ENCODE data around the gene MARVELD1.
"Not testable (repeated sequence)": the region's sequence is repeated elsewhere in the genome, so short reads cannot be mapped to it uniquely, and the experiment has no call there.

The MARVELD1 gene

DNA sequence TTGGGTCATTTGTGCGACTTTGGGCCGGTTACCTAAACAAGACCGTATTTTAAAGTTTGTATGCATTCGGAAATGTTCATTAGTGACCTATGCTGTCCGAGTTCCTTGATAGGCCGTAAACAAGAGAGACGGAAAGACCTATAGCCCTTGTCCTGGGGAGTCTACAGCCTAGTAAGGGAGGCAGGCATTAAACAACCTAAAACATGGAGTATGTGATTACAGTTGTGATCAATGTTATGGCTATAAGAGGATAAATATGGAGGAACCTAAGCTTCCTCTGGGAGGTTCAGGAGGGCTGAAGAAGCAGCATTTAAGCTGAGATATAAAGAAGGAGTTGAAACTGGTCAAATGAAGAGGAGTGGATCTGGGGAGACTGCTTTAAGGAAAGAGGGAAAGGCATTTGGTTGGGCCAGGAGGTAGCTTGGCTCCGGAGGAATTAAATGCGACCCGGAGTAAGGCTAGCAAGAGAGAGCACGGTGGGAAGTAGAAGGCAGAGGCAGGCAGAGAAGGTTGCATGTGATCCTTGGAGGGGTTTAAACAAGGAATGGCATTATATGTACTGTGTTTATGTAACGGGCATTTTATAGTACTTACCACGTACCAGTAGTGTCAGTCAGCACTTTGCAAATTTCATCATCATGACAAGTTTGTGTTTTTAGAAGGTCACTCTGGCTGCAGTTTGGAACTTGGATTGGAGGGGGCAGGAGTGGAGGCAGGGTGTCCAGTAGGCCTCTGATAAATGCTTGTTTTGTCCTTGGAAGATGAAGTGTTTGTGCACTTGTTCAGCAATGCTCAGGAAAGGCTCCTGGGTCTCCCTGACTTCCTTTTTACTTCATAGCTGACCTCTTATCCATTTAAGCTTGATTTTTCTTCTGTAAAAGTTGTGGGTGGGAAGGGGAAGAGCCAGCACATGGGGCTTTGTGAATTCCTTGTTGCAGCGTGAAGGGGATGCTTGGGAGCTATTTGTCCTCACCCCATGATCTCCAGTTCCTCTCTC, 25.4 kb upstream of the MARVELD1 start:
- no peaks in the 10 kb centered on the region for H3K79me2 ChIP-seq (ENCODE audit: low read length)
- peak overlapping the region; percentile 80 for H3K4me3 ChIP-seq (ENCODE audit: low read length)
- H3K27me3 ChIP-seq (ENCODE audit: low read depth, low read length), result no peaks in the 10 kb centered on the region
- H3K9me3 ChIP-seq (ENCODE audit: insufficient read depth, low read length), result no peaks in the 10 kb centered on the region
- H3K4me2 ChIP-seq (ENCODE audit: low read length), result peak overlapping the region; percentile 95
- H3K9ac ChIP-seq (ENCODE audit: low read length), result peak overlapping the region; percentile 74
- no peaks in the 10 kb centered on the region for H4K20me1 ChIP-seq (ENCODE audit: insufficient read depth, low read length)
- H3K4me1 ChIP-seq (ENCODE audit: low read length), result peaks cover 9% of the 10 kb centered on the region
- no peaks in the 10 kb centered on the region for H3K36me3 ChIP-seq (replicated peaks; ENCODE audit: low read depth, low read length)
- TF ChIP-seq EZH2phosphoT487 (IDR thresholded peaks at IDR 0.05; ENCODE audit: low read depth) (no peak), CTCF (IDR thresholded peaks at IDR 0.05; ENCODE audit: low read depth, low read length) (no peak)
- no peak overlapping the region for H3K27ac ChIP-seq (ENCODE audit: low read length)
- peak overlapping the region; percentile 96 for H2AFZ ChIP-seq (ENCODE audit: low read depth, low read length)

- Histone ChIP-seq H3K27me3 (ENCODE audit: low read depth, low read length) (no peaks in the 10 kb centered on the region), H3K9me3 (ENCODE audit: insufficient read depth, low read length) (no peaks in the 10 kb centered on the region), H4K20me1 (ENCODE audit: insufficient read depth, low read length) (no peaks in the 10 kb centered on the region), H3K4me1 (ENCODE audit: low read length) (peaks cover 9% of the 10 kb centered on the region), H3K27ac (ENCODE audit: low read length) (no peak overlapping the region), H3K4me2 (ENCODE audit: low read length) (no peak overlapping the region), H3K9ac (ENCODE audit: low read length) (no peak overlapping the region), H3K4me3 (ENCODE audit: low read length) (no peak overlapping the region), H3K36me3 (replicated peaks; ENCODE audit: low read depth, low read length) (no peaks in the 10 kb centered on the region), H2AFZ (ENCODE audit: low read depth, low read length) (no peak overlapping the region), H3K79me2 (ENCODE audit: low read length) (no peaks in the 10 kb centered on the region)
- TF ChIP-seq CTCF (IDR thresholded peaks at IDR 0.05; ENCODE audit: low read depth, low read length), result no peak
- no peak for TF ChIP-seq EZH2phosphoT487 (IDR thresholded peaks at IDR 0.05; ENCODE audit: low read depth)
These were observed 23.9 kb upstream of the MARVELD1 start for GRCh38 chr10:97689559-97690020.

DNA sequence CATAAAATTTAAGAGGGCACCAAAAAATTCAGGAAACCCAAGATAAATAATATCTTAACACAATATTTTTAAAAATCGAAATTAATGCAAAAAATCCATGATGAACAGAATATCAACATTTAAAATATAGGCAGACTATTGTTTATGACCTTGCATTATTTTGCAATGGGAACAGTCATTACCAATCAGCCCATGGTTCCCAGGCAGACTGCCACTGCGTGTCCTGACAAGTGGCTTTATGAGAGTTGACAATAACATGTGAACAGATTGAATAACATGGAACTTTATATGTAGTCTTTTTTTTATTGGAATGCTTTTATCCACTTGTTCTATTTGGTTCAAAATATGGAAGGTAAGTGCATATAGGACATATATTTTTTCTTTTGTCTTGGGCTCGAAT, 23.4 kb upstream of the MARVELD1 start:
- no peaks in the 10 kb centered on the region for H3K9me3 ChIP-seq (ENCODE audit: insufficient read depth, low read length)
- H3K27me3 ChIP-seq (ENCODE audit: low read depth, low read length), result no peaks in the 10 kb centered on the region
- H3K36me3 ChIP-seq (replicated peaks; ENCODE audit: low read depth, low read length), result no peaks in the 10 kb centered on the region
- H3K79me2 ChIP-seq (ENCODE audit: low read length), result no peaks in the 10 kb centered on the region
- no peaks in the 10 kb centered on the region for H4K20me1 ChIP-seq (ENCODE audit: insufficient read depth, low read length)
- TF ChIP-seq EZH2phosphoT487 (IDR thresholded peaks at IDR 0.05; ENCODE audit: low read depth) (no peak), CTCF (IDR thresholded peaks at IDR 0.05; ENCODE audit: low read depth, low read length) (no peak)
- no peak overlapping the region for H3K4me3 ChIP-seq (ENCODE audit: low read length)
- H3K9ac ChIP-seq (ENCODE audit: low read length), result no peak overlapping the region
- no peak overlapping the region for H2AFZ ChIP-seq (ENCODE audit: low read depth, low read length)
- peaks cover 9% of the 10 kb centered on the region for H3K4me1 ChIP-seq (ENCODE audit: low read length)
- H3K4me2 ChIP-seq (ENCODE audit: low read length), result no peak overlapping the region
- H3K27ac ChIP-seq (ENCODE audit: low read length), result no peak overlapping the region

GRCh38 chr10:97698072-97698655, 15.4 kb upstream of the MARVELD1 start:
- H3K4me3 ChIP-seq (ENCODE audit: low read length); H2AFZ ChIP-seq (ENCODE audit: low read depth, low read length); H3K4me1 ChIP-seq (ENCODE audit: low read length); H3K4me2 ChIP-seq (ENCODE audit: low read length); H3K36me3 ChIP-seq (replicated peaks; ENCODE audit: low read depth, low read length); H3K79me2 ChIP-seq (ENCODE audit: low read length); H3K27ac ChIP-seq (ENCODE audit: low read length); H3K27me3 ChIP-seq (ENCODE audit: low read depth, low read length); H3K9me3 ChIP-seq (ENCODE audit: insufficient read depth, low read length); H4K20me1 ChIP-seq (ENCODE audit: insufficient read depth, low read length); H3K9ac ChIP-seq (ENCODE audit: low read length): not testable (repeated sequence)
